T follicular helper cell (primary cell): ENCODE data around the gene FAM20A.

Source experiments
- DNase-seq: peaks from one replicate; pipeline ENCODE4 v3.0.0-alpha.2; 2020; ENCODE audit warnings: low read depth
- total RNA-seq, 2 experiments: gene quantifications; one replicate each; lab custom pipeline; 2026; lab: John Stamatoyannopoulos, UW

The FAM20A gene
- total RNA-seq = 0 reads per million in 2 experiments

DNA sequence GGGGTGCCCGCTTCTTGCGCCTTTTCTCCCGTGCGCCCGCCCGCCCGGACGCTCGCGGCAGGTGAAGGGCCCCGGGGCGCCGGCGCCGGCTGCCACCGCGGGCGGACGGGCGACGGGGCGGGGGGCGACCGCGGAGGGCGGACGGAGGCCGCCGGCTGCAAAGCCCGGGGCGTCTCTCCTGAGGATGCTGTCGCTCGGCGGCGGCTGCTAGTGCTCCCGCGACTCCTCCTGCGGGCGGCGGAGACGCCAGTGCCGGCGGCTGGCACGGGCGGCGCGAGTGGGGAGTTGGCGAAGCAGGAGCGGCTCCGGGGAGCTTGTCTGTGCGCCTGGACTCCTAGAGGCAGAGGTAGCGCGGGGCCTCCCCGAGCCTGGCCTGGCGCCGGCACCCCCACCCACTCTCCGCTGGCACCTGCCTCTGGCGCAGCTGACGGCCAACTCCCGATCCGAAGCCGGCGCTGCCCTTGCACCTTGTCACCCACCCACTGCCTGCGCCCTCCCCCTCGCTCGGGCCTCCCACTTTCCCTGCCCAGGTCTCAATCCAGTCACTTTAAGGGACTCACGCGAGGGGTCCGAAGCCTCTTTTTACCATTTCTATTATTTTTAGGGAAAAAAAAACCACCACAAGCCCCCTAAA is at the start of gene FAM20A:
TSS of gene FAM20A (minus strand) at position 437 of the 634 bp plus-strand sequence. CDS start 701 bp downstream, outside the sequence.
- no peak for DNase-seq

DNA sequence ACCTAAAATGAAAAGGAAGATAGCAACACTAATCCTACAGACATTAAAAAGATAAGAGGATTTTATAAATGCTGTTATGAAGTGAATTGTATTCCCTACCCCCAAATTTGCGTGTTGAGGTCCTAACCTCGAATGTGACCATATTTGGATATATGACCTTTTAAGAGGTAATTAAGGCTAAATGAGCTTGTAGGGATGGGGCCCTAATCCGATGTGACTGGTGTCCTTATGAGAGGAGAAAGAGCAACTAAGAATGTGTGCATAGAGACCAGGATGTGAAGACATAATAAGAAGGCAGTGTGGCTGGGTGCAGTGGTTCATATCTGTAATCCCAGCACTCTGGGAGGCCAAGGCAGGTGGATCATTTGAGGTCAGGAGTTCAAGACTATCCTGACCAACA is 48.2 kb upstream of the FAM20A start:
- DNase-seq = no peak

DNA sequence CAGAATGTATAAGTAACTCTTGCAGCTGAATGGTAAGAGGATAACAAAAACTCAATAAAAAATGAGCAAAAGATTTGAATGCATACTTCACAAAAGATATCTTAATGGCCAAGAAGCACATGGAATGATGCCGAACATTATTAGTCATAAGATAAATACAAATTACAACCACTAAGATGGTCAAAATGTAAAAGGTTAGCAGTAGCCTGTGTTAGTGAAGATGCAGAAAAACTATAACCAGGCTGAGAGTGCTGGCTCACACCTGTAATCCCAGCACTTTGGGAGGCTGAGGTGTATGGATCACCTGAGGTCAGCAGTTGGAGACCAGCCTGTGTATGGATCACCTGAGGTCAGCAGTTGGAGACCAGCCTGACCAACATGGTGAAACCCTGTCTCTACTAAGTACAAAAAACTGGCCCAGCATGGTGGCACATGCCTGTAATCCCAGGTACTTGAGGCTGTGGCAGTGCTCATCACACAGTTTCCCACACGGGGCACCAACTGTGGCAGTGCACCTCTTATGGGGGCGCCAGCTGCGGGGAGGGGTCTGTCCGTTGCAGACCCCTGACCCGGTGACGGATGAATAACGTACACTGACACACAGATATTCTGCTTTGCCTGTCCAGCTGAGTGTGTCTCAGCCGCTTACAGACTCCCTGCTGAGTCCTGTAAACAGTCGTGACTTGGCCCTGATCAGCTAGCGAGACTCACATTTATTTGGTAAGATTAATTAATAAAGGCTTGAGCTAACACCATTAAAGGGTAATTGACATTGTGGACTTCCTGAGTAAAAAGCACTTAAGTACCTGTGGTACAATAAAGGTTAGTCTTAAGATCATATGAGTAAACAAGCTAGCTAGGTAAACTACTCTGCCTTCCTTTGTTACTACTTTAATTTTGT is 45.7 kb upstream of the FAM20A start:
- DNase-seq = no peak

DNA sequence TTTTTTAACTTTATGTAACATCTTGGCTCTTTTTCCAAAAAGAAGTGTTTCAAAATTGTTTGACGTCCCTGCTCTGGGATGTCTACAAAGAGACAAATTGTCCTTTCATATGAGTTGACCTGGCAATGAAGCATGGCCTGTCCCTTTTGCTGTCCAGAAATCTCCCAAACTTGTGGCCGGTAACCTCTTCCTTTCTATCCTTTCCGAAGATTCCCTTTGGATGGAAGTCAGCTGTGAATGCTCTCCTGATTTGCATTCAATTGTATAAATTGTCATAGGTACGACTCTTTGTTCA is 40.9 kb upstream of the FAM20A start:
- no peak for DNase-seq

DNA sequence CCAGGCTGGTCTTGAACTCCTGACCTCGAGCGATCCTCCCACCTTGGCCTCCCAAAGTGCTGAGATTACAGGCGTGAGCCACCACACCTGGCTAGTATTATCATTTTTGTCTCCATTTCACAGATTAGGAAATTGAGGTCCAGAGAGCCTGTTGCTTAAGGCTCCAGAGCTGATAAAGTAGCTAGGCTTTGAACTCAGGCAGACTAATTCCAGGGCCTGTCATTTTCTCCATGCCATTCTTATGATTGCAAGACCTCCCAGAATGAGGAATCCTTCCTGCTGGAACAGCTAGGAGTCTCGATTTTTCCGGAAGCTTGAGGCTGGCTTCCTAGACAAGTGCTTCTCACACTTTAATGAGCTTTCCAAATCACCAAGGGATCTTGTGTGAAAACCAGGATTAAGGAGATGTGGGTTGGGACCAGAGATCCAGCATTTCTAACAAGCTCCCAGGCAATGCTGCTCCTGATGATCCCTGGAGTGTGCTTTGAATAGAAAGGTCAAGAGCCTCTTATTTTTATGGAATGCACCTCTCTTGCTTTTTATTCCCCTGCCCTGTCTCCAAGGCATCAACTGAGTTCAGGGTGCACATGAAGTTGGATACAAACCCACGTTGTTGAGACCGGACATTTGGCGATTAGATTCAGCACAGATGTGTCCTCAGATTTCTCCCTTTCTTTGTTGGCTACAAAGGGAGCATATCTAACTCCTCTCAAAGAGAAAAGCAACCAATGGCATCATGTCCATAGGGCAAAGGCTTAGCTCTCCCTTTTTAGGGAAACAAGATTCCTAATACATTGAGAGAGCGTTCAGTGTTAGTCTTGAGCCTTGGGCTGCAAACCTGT is 40.3 kb upstream of the FAM20A start:
- DNase-seq = no peak

DNA sequence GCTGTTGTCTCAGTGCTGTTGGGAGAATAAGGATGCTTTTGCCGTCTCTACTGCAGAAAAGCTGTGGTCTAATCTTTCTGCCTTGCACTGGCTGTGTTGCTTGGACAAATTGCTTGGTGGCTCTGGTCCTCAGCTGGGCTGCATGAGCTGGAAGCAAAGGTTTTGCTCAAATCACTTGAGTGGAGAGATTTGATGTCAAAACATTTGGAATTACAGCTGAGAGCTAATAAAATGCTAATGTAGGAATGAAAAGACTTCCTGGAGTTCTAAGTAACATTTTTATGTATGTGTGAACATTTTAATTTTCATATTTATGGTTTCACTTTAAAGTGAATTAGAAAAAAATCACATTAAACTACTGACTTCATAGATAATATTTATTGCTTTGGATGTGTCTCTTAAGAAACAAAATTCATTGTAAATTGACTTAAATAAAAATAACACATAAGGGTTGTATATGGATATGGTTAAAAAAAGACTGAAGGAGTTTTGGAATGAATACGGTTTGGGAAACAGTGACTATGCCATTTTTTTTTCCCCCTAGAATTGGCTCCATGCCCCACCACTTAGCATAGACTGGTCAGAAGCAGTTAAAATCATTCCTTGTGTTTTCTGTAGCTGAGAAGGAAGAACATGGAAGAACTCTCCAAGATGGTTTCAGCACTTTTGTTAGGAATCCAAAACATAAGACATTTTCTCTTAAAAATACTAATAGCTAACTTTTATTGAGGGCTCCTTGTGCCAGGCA is 39.2 kb upstream of the FAM20A start:
- no peak for DNase-seq

DNA sequence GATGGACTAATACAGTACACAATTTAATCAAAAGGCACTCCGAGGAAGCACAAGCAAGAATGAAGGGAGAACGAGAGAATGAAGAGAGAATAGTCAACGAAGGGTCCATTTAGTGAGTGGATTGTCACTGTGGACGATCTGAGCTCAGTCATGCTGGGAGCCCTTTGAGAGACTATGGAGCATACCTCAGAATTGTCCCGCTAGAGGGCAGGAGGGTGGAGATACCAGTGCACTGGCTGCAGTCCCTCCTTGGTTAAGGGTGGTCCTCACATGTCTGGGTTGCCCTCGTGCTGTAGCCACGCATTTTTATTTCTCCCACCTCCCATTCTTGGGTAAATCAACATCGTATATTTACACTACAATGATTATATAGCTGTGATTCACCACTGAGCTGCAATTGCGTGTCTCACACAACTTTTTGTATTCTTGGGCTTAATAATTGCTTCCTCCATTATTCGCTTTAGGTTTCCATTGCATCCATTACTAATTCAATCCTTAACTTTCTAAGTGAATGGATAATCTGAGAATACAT is 33.2 kb upstream of the FAM20A start:
- no peak for DNase-seq

DNA sequence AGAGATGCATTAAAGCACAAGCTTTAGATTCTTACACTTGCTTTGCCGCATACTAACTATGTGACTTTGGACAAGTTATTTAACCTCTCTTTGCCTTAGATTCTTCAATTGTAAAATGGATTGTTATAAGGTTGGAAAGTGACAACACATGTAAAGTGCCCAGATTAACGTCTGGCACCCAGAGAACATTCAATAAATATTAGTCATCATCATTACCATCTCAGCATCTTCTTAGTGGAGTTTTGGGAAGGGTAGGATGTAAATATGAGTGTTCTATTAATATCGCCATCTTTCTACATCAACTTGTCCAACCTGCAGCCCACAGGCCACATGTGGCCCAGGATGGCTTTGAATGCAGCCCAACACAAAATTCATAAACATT is 27.4 kb upstream of the FAM20A start:
- DNase-seq = no peak

DNA sequence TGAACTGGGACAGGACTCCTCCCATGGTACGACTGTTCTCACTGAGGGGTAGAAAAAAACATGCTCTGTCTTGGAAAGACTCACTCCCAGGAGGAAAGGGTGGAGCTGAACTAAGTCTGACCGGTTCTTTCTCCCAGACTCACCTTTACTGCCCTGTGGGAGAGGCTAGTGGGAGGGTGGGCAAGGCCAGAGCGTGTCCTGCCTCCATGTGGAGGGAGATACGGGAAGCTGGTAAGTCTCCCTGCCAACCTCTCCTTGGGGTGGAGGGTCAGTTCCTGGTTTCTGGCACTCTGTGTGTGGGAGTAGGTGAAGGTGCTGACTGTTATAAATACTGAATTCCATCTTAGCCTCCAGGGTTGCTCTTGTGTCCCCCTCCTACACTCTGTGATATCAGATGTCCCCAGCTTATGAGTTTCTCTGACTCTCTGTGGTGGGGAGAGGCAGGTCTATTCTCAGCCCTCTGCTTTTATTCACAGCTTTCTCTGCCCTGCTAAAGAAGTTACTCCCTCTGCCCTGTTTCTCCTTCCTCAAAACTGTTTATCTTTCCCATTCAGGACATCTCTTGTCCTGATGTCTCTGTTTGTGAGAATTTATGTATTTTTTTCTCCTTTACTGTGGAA is 26.9 kb upstream of the FAM20A start:
- no peak for DNase-seq

DNA sequence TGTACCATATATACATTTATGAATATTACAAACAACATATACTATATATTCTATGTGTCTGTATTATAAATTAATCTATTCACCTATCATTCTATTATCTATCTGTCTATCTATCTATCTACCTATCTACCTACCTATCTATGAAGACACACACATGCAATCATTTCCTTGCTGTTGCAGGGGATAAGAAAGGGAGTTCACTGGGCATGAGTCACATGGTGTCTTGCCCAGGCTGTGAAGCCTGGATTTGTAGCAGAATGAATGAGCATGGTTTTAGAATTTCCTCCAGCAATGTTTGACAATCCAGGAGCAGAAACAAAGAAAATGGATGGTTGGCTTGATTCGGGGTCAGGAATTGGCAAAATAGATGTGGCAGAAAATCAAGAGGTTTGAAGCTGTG is 23.2 kb upstream of the FAM20A start:
- no peak for DNase-seq

DNA sequence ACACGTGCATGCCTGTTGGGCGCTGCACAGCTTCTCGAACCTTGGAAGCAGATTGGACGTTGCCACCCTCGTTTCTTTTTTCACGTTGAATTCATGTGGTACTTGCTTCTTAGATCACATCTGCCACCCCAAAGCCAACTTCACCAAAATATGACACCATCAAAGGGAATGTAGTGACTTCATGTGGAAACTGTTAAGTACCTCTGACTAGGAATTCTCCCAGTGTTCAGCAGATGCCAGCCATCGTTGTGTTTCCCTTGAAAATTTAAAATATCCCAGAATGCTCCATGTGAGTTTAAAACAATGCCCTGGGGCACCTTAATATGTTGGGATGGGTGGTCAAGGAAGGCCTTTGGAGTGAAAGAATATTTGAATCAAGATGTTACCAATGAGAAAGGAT is 22.6 kb upstream of the FAM20A start:
- DNase-seq = no peak

DNA sequence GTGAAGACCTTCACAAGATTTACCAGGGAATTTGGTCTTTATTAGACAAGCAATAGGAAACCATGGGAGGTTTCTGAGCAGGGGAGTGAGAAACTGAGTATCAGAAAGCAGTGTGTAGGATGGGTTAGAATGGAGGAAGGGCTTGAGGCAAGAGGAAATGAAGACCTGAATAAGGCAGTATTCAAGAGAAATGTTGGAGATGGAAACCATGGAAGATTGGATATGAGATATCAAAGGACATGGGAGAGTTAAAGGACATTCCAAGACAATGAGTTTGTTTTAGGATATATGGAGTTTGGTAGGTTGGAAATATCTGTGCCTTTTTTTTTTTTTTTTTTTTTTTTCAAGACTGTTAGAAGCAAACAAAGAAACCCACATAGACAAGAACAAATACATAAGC is 21.3 kb upstream of the FAM20A start:
- DNase-seq = no peak

DNA sequence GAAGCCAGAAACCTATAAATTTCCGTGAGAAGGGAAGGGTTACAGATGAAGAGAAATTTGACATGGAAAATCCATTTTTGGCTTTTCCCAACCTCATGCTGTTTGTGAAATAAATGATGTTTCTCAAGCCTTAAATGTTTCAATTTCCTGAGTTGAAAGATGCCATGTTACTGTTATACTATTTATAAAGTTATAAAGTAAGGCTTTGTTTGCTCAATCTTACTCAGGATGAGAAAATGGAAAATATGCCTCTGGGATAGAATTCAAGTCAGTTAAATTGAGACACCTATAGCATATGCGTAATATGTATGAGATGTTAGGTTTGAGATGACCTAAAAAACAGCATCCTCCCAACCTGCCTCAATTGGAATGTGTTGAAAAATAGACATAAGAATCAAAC is 19.9 kb upstream of the FAM20A start:
- no peak for DNase-seq

DNA sequence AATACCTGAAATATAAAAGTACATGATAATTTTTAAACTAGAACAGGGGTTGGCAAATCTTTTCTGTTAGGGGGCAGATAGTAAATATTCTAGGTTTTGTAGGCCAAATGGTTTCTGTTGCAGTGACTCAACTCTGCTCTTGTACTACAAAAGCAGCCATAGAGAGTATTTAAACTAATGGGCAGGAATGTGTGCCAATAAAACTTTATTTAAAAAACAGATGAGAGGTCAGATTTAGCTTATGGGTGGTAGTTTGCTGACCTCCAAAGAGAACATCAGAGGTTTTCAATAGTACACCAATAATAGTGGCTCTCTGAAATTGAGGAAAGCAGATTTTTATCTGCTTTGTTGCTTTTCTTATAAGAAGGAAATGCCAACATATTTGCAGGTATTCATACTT is 15.2 kb upstream of the FAM20A start:
- DNase-seq = no peak

DNA sequence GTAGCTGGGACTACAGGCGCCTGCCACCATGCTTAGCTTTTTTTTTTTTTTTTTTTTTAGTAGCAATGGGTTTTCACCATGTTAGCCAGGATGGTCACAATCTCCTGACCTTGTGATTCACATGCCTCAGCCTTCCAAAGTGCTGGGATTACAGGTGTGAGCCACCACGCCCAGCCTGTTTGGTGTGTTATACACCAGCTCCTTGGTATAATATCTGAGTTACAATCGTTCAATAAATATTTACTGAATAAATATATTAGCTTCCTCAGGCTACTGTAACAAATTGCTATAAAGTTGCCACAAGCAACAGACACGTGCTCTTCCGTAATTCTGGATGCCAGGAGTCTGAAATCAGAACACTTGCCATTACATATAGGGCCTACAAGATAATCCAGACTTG is 13.6 kb upstream of the FAM20A start:
- no peak for DNase-seq

DNA sequence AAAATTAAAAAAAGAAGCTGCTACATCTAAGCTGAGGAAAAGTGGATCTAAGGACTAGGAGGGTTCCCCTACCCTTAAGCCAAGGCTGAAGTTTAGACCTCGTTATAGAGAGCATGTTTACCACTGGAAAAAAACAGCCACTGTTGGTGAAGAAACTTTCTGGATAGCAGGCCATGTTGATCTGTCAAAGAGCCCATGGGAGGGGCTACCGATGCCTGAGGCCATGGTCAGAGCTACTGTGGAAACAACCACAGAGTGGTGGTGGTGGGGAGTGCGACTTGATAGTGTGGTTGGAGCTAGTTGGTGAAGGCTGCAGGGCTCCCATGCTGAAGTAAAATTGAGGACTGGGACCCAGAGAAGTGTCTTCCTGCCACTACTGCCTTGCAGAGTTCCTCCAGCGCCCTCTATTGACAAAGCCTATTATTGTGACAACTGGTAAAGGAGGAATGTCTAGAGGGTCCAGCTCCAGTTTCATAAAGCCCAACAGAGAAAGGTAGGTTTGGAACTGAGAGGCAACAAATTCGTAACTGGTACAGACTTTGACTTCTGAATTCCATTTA is 12.7 kb upstream of the FAM20A start:
- DNase-seq = no peak

DNA sequence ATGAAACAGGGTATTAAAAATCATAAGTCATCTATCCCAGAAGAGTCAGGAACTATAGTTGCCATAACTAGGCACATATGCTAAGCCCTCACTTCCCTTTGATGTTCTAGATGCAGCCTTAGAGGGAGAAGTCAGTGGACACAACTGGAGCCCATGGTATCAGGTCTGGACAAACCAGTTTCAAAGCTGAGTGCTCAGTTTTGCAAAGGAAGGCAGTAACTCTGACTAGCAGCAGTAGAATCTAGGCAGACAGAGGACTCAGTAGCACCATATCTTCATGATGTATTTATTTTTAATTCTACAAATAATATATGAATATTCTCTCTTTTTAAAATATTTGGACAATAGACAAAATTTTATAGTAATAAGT is 11.7 kb upstream of the FAM20A start:
- no peak for DNase-seq

DNA sequence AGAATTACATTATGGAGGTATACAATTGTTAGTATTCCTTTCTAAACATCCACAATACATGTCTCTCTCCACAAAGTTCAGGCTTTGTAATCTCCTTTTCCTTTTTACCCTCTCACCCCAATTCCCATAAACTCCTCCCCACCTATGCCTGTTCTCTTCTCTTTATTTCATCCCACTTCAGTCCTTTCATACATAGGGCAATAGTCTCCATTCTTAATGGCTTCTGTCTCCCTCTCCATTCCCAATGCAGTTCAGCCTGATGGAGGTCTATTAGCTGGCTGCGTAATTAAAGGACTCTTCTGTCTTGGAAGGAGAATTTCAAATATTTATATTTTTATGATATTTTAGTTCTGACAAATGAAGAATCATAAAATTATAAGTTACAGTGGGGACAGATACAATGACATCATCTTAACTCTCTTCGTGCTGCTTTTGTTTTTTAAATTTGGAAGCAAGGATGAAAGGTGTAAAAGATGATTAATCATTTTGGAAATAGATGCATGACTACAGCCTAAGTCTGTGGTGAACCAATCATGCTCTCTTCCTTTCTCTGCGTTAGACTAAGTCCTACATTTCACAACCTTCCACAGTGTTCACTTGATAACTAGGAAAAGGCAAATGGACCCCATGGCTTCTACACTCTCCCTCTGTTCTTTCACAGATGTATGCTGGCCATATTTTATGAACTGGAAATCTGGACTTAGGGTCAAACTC is 11.2 kb upstream of the FAM20A start:
- DNase-seq = no peak

DNA sequence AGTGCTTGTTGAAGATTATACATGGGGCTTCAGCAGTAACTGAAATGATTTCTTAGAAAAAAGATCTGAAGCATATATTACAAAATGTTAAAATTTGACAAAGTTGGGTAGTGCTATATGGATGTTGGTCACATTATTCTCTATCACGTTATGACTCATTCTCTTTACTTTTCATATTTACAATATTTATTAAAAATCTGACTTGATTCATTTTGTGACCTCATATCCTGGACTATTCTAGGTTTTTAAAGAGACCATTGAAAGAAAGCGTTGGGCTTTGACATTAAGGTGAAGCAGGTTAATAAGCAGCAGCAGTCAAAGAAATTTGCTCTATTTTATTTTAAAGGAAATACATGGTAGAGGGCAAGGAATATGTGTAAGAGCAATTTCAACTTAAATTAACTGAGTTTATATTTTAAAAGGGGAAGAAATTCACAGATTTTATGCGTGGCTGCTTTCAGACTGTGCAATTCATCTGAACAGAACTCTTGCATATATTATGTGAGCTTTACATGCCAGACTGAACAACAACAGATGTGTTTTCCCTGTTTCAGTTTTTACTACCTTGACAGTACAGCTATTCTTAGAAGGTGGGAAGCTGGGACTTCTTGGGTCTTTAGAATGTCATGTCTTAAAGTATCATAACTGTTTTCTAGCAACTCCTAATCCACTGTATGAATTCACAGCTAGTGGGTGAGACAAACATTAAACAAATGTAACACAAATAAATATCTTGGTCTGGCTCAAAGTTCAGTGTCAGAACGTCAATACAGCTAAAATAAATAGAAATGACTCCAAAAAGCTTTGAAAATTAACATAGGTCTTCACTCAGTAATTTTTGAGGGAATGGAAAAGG is 10.4 kb upstream of the FAM20A start:
- DNase-seq = no peak
